Activated naive CD4-positive, alpha-beta T cell treated with anti-CD3 and anti-CD28 coated beads, Interleukin-2, amount 10 ng/mL, durations not matched to agents 7 days and 5 days (primary cell): ENCODE measurements around the gene DBNL.
"Not testable (repeated sequence)": the region's sequence is repeated elsewhere in the genome, so short reads cannot be mapped to it uniquely, and the experiment has no call there.

ENCODE experiments used
- CTCF ChIA-PET: fragments of 350-600 bp; sonication (Branson Sonifier 250); formaldehyde crosslinking; loops from one replicate; lab custom pipeline; 2021; ENCODE audit warnings: antibody characterized with exemption; lab: Charles Lee
- DNase-seq: peaks from one replicate; pipeline ENCODE4 v3.0.0-alpha.2; 2020
- H3K27ac Mint-ChIP-seq: one replicate; pipeline ENCODE4 v1.8.0; 2021; ENCODE audit warnings: mild to moderate bottlenecking, moderate library complexity, mixed read lengths
- H3K27me3 Mint-ChIP-seq: one replicate; pipeline ENCODE4 v1.8.0; 2021; ENCODE audit warnings: mild to moderate bottlenecking, mixed read lengths
- H3K36me3 Mint-ChIP-seq: one replicate; pipeline ENCODE4 v1.8.0; 2021; ENCODE audit warnings: mixed read lengths
- H3K4me1 Mint-ChIP-seq: one replicate; pipeline ENCODE4 v1.8.0; 2021; ENCODE audit warnings: mixed read lengths
- H3K4me3 Mint-ChIP-seq: one replicate; pipeline ENCODE4 v1.8.0; 2021; ENCODE audit warnings: mild to moderate bottlenecking, moderate library complexity, mixed read lengths
- H3K9me3 Mint-ChIP-seq: one replicate; pipeline ENCODE4 v1.8.0; 2021; ENCODE audit warnings: mixed read lengths

DBNL gene

GRCh38 chr7:44036364-44036763 is 8.1 kb upstream of the DBNL start:
- H3K36me3 Mint-ChIP-seq, H3K27me3 Mint-ChIP-seq, CTCF ChIA-PET, H3K4me3 Mint-ChIP-seq, H3K9me3 Mint-ChIP-seq, H3K27ac Mint-ChIP-seq: not testable (repeated sequence)
- DNase-seq = peak; percentile 50
- peaks cover 14% of the 10 kb centered on the region for H3K4me1 Mint-ChIP-seq

- DNase-seq, H3K9me3 Mint-ChIP-seq, H3K27me3 Mint-ChIP-seq, CTCF ChIA-PET, H3K4me3 Mint-ChIP-seq, H3K36me3 Mint-ChIP-seq, H3K27ac Mint-ChIP-seq: not testable (repeated sequence)
- H3K4me1 Mint-ChIP-seq = peaks cover 19% of the 10 kb centered on the region
These were observed 6.6 kb upstream of the DBNL start for GRCh38 chr7:44037951-44038350.

- H3K27ac Mint-ChIP-seq, DNase-seq, CTCF ChIA-PET, H3K9me3 Mint-ChIP-seq, H3K36me3 Mint-ChIP-seq, H3K4me3 Mint-ChIP-seq, H3K27me3 Mint-ChIP-seq: not testable (repeated sequence)
- peaks cover 20% of the 10 kb centered on the region for H3K4me1 Mint-ChIP-seq
These were observed 5.9 kb upstream of the DBNL start for GRCh38 chr7:44038553-44038952.

GRCh38 chr7:44038961-44039558 is 5.4 kb upstream of the DBNL start:
- H3K9me3 Mint-ChIP-seq, CTCF ChIA-PET, H3K36me3 Mint-ChIP-seq, H3K27me3 Mint-ChIP-seq: not testable (repeated sequence)
- H3K4me1 Mint-ChIP-seq = peaks cover 25% of the 10 kb centered on the region
- H3K27ac Mint-ChIP-seq = peak overlapping the region; percentile 82
- DNase-seq = peak; percentile 94
- H3K4me3 Mint-ChIP-seq = peak overlapping the region; percentile 52

- H3K27me3 Mint-ChIP-seq, DNase-seq, H3K9me3 Mint-ChIP-seq, CTCF ChIA-PET, H3K36me3 Mint-ChIP-seq: not testable (repeated sequence)
- peak overlapping the region; percentile 86 for H3K27ac Mint-ChIP-seq
- peak overlapping the region; percentile 65 for H3K4me3 Mint-ChIP-seq
- peaks cover 29% of the 10 kb centered on the region for H3K4me1 Mint-ChIP-seq
These were observed 4.6 kb upstream of the DBNL start for GRCh38 chr7:44039800-44040492.

GRCh38 chr7:44040493-44040891 is 4.0 kb upstream of the DBNL start:
- Mint-ChIP-seq H3K4me3 (peak overlapping the region; percentile 78), H3K4me1 (peaks cover 33% of the 10 kb centered on the region), H3K36me3 (peaks cover 13% of the 10 kb centered on the region), H3K27ac (peak overlapping the region; percentile 89)
- H3K9me3 Mint-ChIP-seq, CTCF ChIA-PET, H3K27me3 Mint-ChIP-seq: not testable (repeated sequence)
- peak; percentile 75 for DNase-seq

GRCh38 chr7:44042221-44042620 is 2.3 kb upstream of the DBNL start:
- H3K36me3 Mint-ChIP-seq = peaks cover 27% of the 10 kb centered on the region
- peak overlapping the region; percentile 39 for H3K27ac Mint-ChIP-seq
- H3K4me3 Mint-ChIP-seq = peak overlapping the region; percentile 27
- H3K27me3 Mint-ChIP-seq = no peaks in the 10 kb centered on the region
- CTCF ChIA-PET = no interaction called here
- H3K9me3 Mint-ChIP-seq = no peaks in the 10 kb centered on the region
- H3K4me1 Mint-ChIP-seq = peaks cover 50% of the 10 kb centered on the region
- no peak for DNase-seq

GRCh38 chr7:44043902-44044301 is 600 bp upstream of the DBNL start:
- no peaks in the 10 kb centered on the region for H3K9me3 Mint-ChIP-seq
- CTCF ChIA-PET = no interaction called here

GRCh38 chr7:44045226-44046014 is 918 bp downstream of the DBNL start:
- no peak for DNase-seq
- Mint-ChIP-seq H3K4me1 (peaks cover 70% of the 10 kb centered on the region), H3K36me3 (peaks cover 46% of the 10 kb centered on the region), H3K4me3 (peak overlapping the region; percentile 75), H3K27ac (peak overlapping the region; percentile 88), H3K27me3 (no peaks in the 10 kb centered on the region), H3K9me3 (no peaks in the 10 kb centered on the region)
- CTCF ChIA-PET = interaction anchor here (1.1 kb wide), 1 partner anchor 26 kb away, joined by 4 read pairs; no protein-coding TSS in a partner anchor

More at GRCh38 chr7:44043902-44044301, 600 bp upstream of the DBNL start:
- Mint-ChIP-seq H3K4me3 (peak overlapping the region; percentile 75), H3K36me3 (peaks cover 36% of the 10 kb centered on the region), H3K27ac (peak overlapping the region; percentile 88), H3K27me3 (no peaks in the 10 kb centered on the region), H3K4me1 (peaks cover 60% of the 10 kb centered on the region)
- DNase-seq = no peak

GRCh38 chr7:44046321-44047061 is 2.0 kb downstream of the DBNL start:
- CTCF ChIA-PET = interaction anchor here (1.1 kb wide), 1 partner anchor 27 kb away, joined by 4 read pairs; no protein-coding TSS in a partner anchor
- no peaks in the 10 kb centered on the region for H3K9me3 Mint-ChIP-seq
- H3K27me3 Mint-ChIP-seq = no peaks in the 10 kb centered on the region
- peaks cover 54% of the 10 kb centered on the region for H3K36me3 Mint-ChIP-seq
- peak; percentile 56 for DNase-seq
- peaks cover 74% of the 10 kb centered on the region for H3K4me1 Mint-ChIP-seq
- peak overlapping the region; percentile 75 for H3K4me3 Mint-ChIP-seq
- peak overlapping the region; percentile 88 for H3K27ac Mint-ChIP-seq

- H3K36me3 Mint-ChIP-seq = peaks cover 65% of the 10 kb centered on the region
- CTCF ChIA-PET = no interaction called here
- no peaks in the 10 kb centered on the region for H3K27me3 Mint-ChIP-seq
- DNase-seq = no peak
- peaks cover 82% of the 10 kb centered on the region for H3K4me1 Mint-ChIP-seq
- H3K9me3 Mint-ChIP-seq = no peaks in the 10 kb centered on the region
- H3K4me3 Mint-ChIP-seq = no peak overlapping the region
- peak overlapping the region; percentile 8 for H3K27ac Mint-ChIP-seq
These were observed 3.7 kb downstream of the DBNL start for GRCh38 chr7:44048031-44048795.

GRCh38 chr7:44050121-44050914 is 5.8 kb downstream of the DBNL start:
- Mint-ChIP-seq H3K27ac (peak overlapping the region; percentile 85), H3K4me3 (no peak overlapping the region), H3K27me3 (no peaks in the 10 kb centered on the region), H3K4me1 (peaks cover 70% of the 10 kb centered on the region), H3K36me3 (peaks cover 68% of the 10 kb centered on the region), H3K9me3 (no peaks in the 10 kb centered on the region)
- no peak for DNase-seq
- CTCF ChIA-PET = no interaction called here
